Epithelial cell of esophagus (primary cell): ENCODE results near the gene APOL5.
"Not testable (repeated sequence)": the region's sequence is repeated elsewhere in the genome, so short reads cannot be mapped to it uniquely, and the experiment has no call there.

Source experiments
- DNase-seq: peaks from one replicate; pipeline ENCODE4 v3.0.0; 2010; ENCODE audit warnings: low read depth
- H3K4me3 ChIP-seq: 2 replicates; pipeline ENCODE4 v1.5.1; 2011; ENCODE audit warnings: mild to moderate bottlenecking, low read length, control low read depth
- TF ChIP-seq, protein P1 (sequence below): IDR thresholded peaks from 2 replicates; pipeline ENCODE4 v1.5.1; 2011; ENCODE audit warnings: low read depth, mild to moderate bottlenecking, low read length, control low read depth, inconsistent platforms; ENCODE audit not compliant: insufficient read depth; ENCODE audit errors: missing control alignments

Gene APOL5

DNA sequence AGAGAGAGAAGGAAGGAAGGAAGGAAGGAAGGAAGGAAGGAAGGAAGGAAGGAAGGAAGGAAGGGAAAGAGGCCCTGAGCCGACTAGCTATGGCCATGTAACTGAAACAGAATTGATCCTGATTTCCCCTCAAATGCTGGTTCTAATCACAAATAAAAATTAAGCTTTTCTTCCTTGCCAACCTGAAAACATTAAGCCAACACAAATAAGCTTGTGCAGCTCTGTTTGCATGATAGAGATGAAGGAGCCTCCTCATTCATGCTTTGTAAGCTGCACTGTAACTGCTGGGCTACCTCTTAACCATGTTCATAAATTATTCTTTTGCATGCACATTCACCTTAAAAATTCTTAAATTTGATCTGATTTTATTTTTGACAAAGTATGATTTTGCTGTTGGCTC, 27.7 kb upstream of the APOL5 start:
- TF ChIP-seq, protein P1, sequence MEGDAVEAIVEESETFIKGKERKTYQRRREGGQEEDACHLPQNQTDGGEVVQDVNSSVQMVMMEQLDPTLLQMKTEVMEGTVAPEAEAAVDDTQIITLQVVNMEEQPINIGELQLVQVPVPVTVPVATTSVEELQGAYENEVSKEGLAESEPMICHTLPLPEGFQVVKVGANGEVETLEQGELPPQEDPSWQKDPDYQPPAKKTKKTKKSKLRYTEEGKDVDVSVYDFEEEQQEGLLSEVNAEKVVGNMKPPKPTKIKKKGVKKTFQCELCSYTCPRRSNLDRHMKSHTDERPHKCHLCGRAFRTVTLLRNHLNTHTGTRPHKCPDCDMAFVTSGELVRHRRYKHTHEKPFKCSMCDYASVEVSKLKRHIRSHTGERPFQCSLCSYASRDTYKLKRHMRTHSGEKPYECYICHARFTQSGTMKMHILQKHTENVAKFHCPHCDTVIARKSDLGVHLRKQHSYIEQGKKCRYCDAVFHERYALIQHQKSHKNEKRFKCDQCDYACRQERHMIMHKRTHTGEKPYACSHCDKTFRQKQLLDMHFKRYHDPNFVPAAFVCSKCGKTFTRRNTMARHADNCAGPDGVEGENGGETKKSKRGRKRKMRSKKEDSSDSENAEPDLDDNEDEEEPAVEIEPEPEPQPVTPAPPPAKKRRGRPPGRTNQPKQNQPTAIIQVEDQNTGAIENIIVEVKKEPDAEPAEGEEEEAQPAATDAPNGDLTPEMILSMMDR, result no peak
- no peak for DNase-seq
- no peak overlapping the region for H3K4me3 ChIP-seq

DNA sequence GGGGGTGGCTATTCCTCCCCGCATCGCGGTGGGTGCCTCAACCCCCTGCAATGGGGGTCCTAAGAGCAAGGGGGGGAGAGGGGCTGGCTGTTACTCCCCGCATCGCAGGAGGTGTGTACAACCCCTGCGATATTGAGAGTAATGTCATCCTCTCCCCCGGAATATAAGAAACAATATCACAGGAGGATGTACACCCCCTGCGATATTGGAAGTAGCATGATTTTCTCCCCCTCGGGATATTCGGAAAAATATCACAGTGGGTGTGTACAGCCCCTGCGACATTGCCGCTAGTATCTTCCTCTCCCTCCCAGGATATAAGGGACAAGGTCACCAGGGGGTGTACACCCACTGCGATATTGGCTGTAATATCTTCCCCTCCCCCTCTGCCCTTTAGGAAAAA, 22.5 kb upstream of the APOL5 start:
- no peak overlapping the region for H3K4me3 ChIP-seq
- DNase-seq, result no peak
- TF ChIP-seq, protein P1, result no peak

DNA sequence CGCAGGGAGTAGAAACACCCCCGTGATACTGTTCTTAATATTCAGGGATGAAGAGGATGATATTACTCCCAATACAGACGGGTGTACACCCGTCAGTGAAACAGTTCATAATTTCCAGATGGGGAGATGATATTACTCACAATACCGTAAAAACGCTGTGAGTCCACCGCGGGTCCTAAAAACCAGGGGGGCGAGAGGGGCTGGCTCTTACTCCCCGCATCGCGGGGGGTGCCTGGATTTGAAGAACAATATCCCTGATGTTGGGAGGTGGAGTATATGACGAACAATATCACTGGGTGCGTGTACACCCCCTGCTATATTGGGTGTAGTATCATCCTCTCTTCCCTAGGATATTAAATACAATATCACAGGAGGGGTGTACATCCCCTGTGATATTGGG, 20.5 kb upstream of the APOL5 start:
- DNase-seq, result no peak
- no peak overlapping the region for H3K4me3 ChIP-seq
- TF ChIP-seq, protein P1, result no peak

DNA sequence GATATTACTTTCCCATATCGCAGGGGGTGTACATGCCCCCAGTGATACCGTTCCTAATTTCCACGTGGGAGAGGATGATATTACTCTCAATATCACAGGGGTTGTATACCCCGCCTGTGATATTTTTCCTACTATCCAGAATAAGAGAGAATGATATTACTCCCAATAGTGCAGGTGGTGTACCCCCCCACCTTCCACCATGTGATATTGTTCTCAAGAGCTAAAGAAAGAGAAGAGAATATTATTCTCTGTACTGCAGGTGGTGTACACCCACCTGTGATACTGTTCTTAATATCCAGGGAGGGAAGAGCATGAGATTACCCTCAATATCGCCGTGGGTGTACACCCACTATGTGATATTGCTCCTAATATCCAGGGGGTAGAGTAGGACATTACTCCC, 17.8 kb upstream of the APOL5 start:
- not testable (repeated sequence) for H3K4me3 ChIP-seq, DNase-seq

DNA sequence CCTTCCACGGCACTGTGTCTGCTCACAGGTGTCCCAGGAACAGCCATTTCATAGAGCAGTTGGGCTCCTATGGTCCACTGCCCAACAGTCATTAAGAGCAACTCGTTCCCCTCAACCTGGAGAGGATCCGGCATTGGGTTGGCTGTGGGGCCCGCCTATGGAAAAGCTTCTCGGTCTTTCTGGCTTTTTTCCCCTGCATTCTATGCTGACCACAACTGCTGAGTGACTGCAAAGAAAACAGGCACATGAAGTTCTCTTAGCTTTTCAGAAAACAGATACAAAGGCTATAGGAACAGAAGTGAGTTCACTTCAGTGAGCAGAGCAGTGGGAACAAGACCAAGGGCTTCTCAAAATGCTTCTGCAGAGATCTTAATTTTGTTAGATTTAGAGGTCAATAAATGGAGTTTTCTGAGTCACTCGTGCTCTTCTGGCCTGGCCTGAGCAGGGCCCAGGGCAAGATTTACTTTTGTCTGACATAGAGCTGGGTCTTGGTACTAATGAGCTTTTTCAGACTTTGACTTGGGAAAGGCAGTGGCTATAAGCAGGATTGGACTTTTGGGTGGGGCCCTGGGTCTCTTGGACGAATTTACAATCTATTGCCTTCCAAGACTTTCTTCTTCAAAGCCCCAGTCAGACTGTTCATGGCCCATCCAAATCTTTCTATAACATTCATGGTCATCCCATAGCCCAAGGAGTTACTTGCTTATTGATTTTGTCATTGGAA, 13.6 kb upstream of the APOL5 start:
- no peak for DNase-seq
- TF ChIP-seq, protein P1, result no peak

GRCh38 chr22:35705141-35705540, 12.5 kb upstream of the APOL5 start:
- peak; percentile 80 for DNase-seq
- H3K4me3 ChIP-seq, result no peak overlapping the region
- TF ChIP-seq, protein P1, result no peak

More for the DNA sequence above, 13.6 kb upstream of the APOL5 start:
- no peak overlapping the region for H3K4me3 ChIP-seq

- TF ChIP-seq, protein P1, result no peak
- no peak overlapping the region for H3K4me3 ChIP-seq
- no peak for DNase-seq
Measured at GRCh38 chr22:35708453-35708852, 9.2 kb upstream of the APOL5 start.
